ENCODE results near the gene RP2.

RP2 gene

DNA sequence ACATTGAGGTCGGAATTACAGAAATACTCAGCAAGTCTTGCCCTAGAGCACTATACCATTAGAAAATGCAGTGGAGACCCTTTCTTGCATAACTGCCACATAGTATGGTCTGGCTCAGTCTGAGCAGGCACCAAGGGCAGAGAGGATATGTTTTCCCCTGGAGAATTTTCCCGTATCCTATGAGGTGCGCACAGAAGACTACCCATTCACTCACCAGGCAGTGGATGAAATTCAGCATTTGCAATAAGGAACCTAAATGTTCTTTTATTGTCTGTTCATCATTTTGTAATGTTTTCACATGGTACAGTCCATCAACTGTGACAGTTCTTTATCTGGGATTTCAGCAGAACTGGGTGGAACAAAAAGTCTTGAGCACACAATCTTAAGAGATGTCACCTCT is 90.9 kb downstream of the RP2 start:
- DNase-seq, result no peak

DNA sequence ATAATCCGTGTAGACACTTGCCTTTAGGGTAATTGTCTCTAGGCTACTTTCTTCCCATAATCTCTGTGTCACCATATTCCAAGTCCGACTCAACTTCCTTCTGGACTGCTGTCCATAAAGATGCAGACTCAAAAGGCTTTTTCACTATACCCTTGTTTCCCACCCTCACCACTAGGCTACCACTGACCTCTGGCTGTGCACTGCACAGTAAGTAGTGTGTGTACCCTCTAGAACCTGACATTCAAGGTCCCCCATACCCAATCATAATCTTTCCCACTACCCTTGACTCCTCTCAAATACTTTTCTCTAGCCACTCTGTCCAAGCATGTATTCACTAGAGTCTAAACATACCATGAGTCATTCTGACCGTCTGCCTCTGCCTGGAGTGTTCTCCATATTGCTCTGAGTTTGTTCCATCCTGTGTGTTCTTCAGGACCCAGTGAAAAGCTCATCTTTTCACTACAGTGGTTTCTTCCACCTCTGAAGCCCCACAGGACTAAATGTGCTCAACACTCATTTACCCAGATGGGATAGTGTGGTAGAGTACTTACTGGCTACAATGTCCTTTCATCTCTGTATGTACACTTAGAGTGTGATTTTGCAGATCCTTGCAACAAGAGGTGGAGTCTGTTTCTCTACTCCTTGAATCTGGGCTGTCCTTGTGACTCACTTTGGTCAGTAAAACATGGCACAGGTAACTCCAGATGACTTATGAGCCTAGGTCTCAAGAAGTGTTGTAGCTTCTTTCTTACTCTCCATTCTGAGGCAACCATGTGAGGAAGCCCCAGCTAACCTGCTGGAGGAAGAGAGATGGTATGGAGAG is 92.8 kb downstream of the RP2 start:
- DNase-seq, result no peak
